H1 (cell line): ENCODE data around the gene RPP25. TPM values are rescaled to one million over a fixed set of nuclear protein-coding genes. Genes with fewer than 3 reads are reported as not detected.

Experiments used
- CTCF ChIA-PET: fragments of 300-600 bp; sonication (Branson Sonifier 250); formaldehyde crosslinking; loops from one replicate; lab custom pipeline; 2021; ENCODE audit not compliant: partially characterized antibody; lab: Charles Lee
- POLR2A ChIA-PET: fragments of 300-600 bp; sonication (Branson Sonifier 250); formaldehyde crosslinking; loops from one replicate; lab custom pipeline; 2021; ENCODE audit warnings: inconsistent platforms; ENCODE audit not compliant: partially characterized antibody; lab: Charles Lee
- DNase-seq, 2 experiments: peaks; one replicate each; pipeline versions ENCODE4 v3.0.0 to v3.0.0-alpha.2; 2010 to 2022; ENCODE audit warnings: low spot score in 2 of 2, low read depth in 1 of 2, mixed read lengths in 1 of 2
- FAIRE-seq: peaks from 2 replicates; lab custom pipeline; 2011; peaks lifted over from hg19 to GRCh38; lab: Jason Lieb, UNC
- H2AFZ ChIP-seq: 2 replicates; pipeline ENCODE4 v1.8.1; 2012; ENCODE audit warnings: low read length, inconsistent platforms
- H2AK5ac ChIP-seq: 2 replicates; pipeline ENCODE4 v1.6.1; 2013; ENCODE audit warnings: low read depth, low read length
- H2BK120ac ChIP-seq: replicated peaks from 2 replicates; pipeline ENCODE3; 2013; ENCODE audit warnings: low read depth, low read length, inconsistent platforms
- H2BK12ac ChIP-seq: 2 replicates; pipeline ENCODE4 v1.6.1; 2013; ENCODE audit warnings: low read depth, low read length
- H2BK15ac ChIP-seq: 2 replicates; pipeline ENCODE4 v1.6.1; 2013; ENCODE audit warnings: low read length
- H2BK20ac ChIP-seq: 2 replicates; pipeline ENCODE4 v1.6.1; 2013; ENCODE audit warnings: low read length
- H2BK5ac ChIP-seq: 2 replicates; pipeline ENCODE4 v1.6.1; 2013; ENCODE audit warnings: low read depth, low read length
- H3K14ac ChIP-seq: 2 replicates; pipeline ENCODE4 v1.6.1; 2013; ENCODE audit warnings: inconsistent platforms; ENCODE audit not compliant: insufficient read length
- H3K18ac ChIP-seq: 2 replicates; pipeline ENCODE4 v1.6.1; 2013; ENCODE audit warnings: low read length; ENCODE audit errors: extremely low read depth
- H3K23ac ChIP-seq: 2 replicates; pipeline ENCODE4 v1.6.1; 2013; ENCODE audit warnings: inconsistent platforms; ENCODE audit not compliant: insufficient read length
- H3K23me2 ChIP-seq: 2 replicates; pipeline ENCODE4 v1.6.1; 2013; ENCODE audit warnings: low read depth, low read length
- H3K27ac ChIP-seq: 2 replicates; pipeline ENCODE4 v1.6.1; 2011; ENCODE audit warnings: low read depth, low read length, inconsistent platforms
- H3K27me3 ChIP-seq, 4 experiments: replicated peaks in 1 of 4; 1 replicate in 1 of 4; 2 replicates in 3 of 4; pipeline versions ENCODE4 v1.6.1 to v1.8.1; 2011 to 2013; ENCODE audit warnings: low read length in 3 of 4, mild to moderate bottlenecking in 3 of 4, inconsistent platforms in 2 of 4, mixed read lengths in 2 of 4, moderate library complexity in 1 of 4; ENCODE audit not compliant: control insufficient read depth in 3 of 4, insufficient read depth in 3 of 4; ENCODE audit errors: extremely low read depth in 1 of 4
- H3K36me3 ChIP-seq, 4 experiments: 2 replicates each; pipeline versions ENCODE4 v1.6.1 to v1.8.1; 2011 to 2013; ENCODE audit warnings: mild to moderate bottlenecking in 4 of 4, low read length in 3 of 4, moderate library complexity in 2 of 4, control low read depth in 1 of 4, inconsistent platforms in 1 of 4; ENCODE audit not compliant: insufficient read depth in 4 of 4, control insufficient read depth in 2 of 4
- H3K4ac ChIP-seq: replicated peaks from 2 replicates; pipeline ENCODE3; 2013; ENCODE audit warnings: low read length, low read depth, mixed read lengths, inconsistent platforms; ENCODE audit not compliant: insufficient read length
- H3K4me1 ChIP-seq, 4 experiments: replicated peaks in 1 of 4; 1 replicate in 1 of 4; 2 replicates in 3 of 4; pipeline versions ENCODE4 v1.6.1 to v1.8.1; 2011 to 2013; ENCODE audit warnings: low read length in 3 of 4, inconsistent platforms in 2 of 4, mixed read lengths in 1 of 4; ENCODE audit not compliant: insufficient read depth in 4 of 4, control insufficient read depth in 3 of 4
- H3K4me2 ChIP-seq, 2 experiments: 2 replicates each; pipeline versions ENCODE4 v1.6.1 to v1.8.1; 2011 to 2013; ENCODE audit warnings: low read depth in 2 of 2, low read length in 2 of 2, control low read depth in 1 of 2, inconsistent platforms in 1 of 2, mild to moderate bottlenecking in 1 of 2; ENCODE audit not compliant: insufficient read depth in 1 of 2
- H3K4me3 ChIP-seq, 4 experiments: fragments of 200-600, 300-600 bp in 1 of 4; sonication (generic), shearing (Covaris generic), sonication (Bioruptor Twin) in 1 of 4; 2 replicates each; pipeline versions ENCODE4 v1.5.1 to v1.8.1; 2011 to 2016; ENCODE audit warnings: low read length in 4 of 4, low read depth in 3 of 4, control low read depth in 2 of 4, inconsistent platforms in 2 of 4, mild to moderate bottlenecking in 2 of 4, mixed read lengths in 1 of 4, moderate library complexity in 1 of 4; ENCODE audit not compliant: insufficient read depth in 2 of 4; ENCODE audit errors: extremely low read depth in 1 of 4
- H3K56ac ChIP-seq: replicated peaks from 2 replicates; pipeline ENCODE3; 2013; ENCODE audit warnings: low read depth, mild to moderate bottlenecking, mixed read lengths, low read length, inconsistent platforms; ENCODE audit not compliant: insufficient read length
- H3K79me1 ChIP-seq: 2 replicates; pipeline ENCODE4 v1.6.1; 2013; ENCODE audit warnings: low read depth, low read length, control low read depth
- H3K79me2 ChIP-seq, 2 experiments: 2 replicates each; pipeline versions ENCODE4 v1.6.1 to v1.8.1; 2012 to 2013; ENCODE audit warnings: low read length in 2 of 2, mild to moderate bottlenecking in 2 of 2, inconsistent platforms in 1 of 2; ENCODE audit not compliant: insufficient read depth in 2 of 2, control insufficient read depth in 1 of 2
- H3K9ac ChIP-seq, 4 experiments: replicated peaks in 1 of 4; 1 replicate in 1 of 4; 2 replicates in 3 of 4; pipeline versions ENCODE4 v1.6.1 to v1.8.1; 2011 to 2013; ENCODE audit warnings: low read depth in 3 of 4, low read length in 3 of 4, control low read depth in 2 of 4, mild to moderate bottlenecking in 2 of 4, moderate library complexity in 2 of 4, inconsistent platforms in 1 of 4; ENCODE audit errors: extremely low read depth in 1 of 4
- H3K9me3 ChIP-seq, 2 experiments: 2 replicates each; pipeline versions ENCODE4 v1.6.1 to v1.8.1; 2012 to 2013; ENCODE audit warnings: mild to moderate bottlenecking in 2 of 2, moderate library complexity in 2 of 2, control low read depth in 1 of 2, inconsistent platforms in 1 of 2, low read depth in 1 of 2, low read length in 1 of 2, mixed read lengths in 1 of 2; ENCODE audit not compliant: insufficient read depth in 2 of 2
- H4K20me1 ChIP-seq, 2 experiments: replicated peaks in 1 of 2; 2 replicates each; pipeline versions ENCODE3 to v1.8.1; 2011 to 2013; ENCODE audit warnings: inconsistent platforms in 2 of 2, low read length in 2 of 2, mild to moderate bottlenecking in 1 of 2; ENCODE audit not compliant: insufficient read depth in 2 of 2, control insufficient read depth in 1 of 2
- H4K5ac ChIP-seq: 2 replicates; pipeline ENCODE4 v1.6.1; 2013; ENCODE audit warnings: low read length, low read depth, mixed read lengths, inconsistent platforms; ENCODE audit not compliant: insufficient read length
- H4K8ac ChIP-seq: 2 replicates; pipeline ENCODE4 v1.8.0; 2013; ENCODE audit warnings: mild to moderate bottlenecking, moderate library complexity, low read length, inconsistent platforms; ENCODE audit not compliant: insufficient read depth; ENCODE audit errors: extremely low read depth
- H4K91ac ChIP-seq: replicated peaks from 2 replicates; pipeline ENCODE3; 2013; ENCODE audit warnings: low read length, mixed read lengths, inconsistent platforms; ENCODE audit not compliant: insufficient read length
- FOSL1 ChIP-seq: IDR thresholded peaks from 2 replicates; pipeline ENCODE4 v1.6.1; 2011; ENCODE audit warnings: mild to moderate bottlenecking, low read depth, low read length, moderate library complexity; ENCODE audit not compliant: insufficient read depth
- KDM4A ChIP-seq: IDR thresholded peaks from one replicate; pipeline ENCODE4 v1.7.1; 2012; ENCODE audit warnings: low read depth, mild to moderate bottlenecking, moderate library complexity, low read length, inconsistent platforms; ENCODE audit not compliant: severe bottlenecking
- KDM5A ChIP-seq: fragments of 200-600 bp; IDR thresholded peaks from 2 replicates; pipeline ENCODE4 v1.7.1; 2012; ENCODE audit warnings: mild to moderate bottlenecking, low read length, inconsistent platforms, mixed read lengths
- PHF8 ChIP-seq: fragments of 200-600 bp; sonication (generic); conservative IDR thresholded peaks from 2 replicates; pipeline ENCODE4 v1.7.1; 2012; ENCODE audit warnings: low read depth, mild to moderate bottlenecking, inconsistent platforms, low read length, moderate library complexity
- RNF2 ChIP-seq: fragments of 200-900, 300-1000 bp; sonication (generic); IDR thresholded peaks from 2 replicates; pipeline ENCODE4 v1.7.1; 2016; ENCODE audit warnings: borderline replicate concordance, low read depth, mild to moderate bottlenecking, antibody characterized with exemption, low read length; ENCODE audit not compliant: poor library complexity, severe bottlenecking; ENCODE audit errors: missing control alignments
- SIN3A ChIP-seq, 2 experiments: IDR thresholded peaks in 1 of 2; conservative IDR thresholded peaks in 1 of 2; 2 replicates each; pipeline ENCODE4 v1.6.1; 2011 to 2012; ENCODE audit warnings: low read length in 2 of 2, improper control_type of control experiment in 1 of 2, low read depth in 1 of 2, mild to moderate bottlenecking in 1 of 2
- SIRT6 ChIP-seq: IDR thresholded peaks from one replicate; pipeline ENCODE4 v1.7.1; 2012; ENCODE audit warnings: low read length, inconsistent platforms
- SIX5 ChIP-seq: IDR thresholded peaks from 2 replicates; pipeline ENCODE4 v1.6.1; 2011; ENCODE audit warnings: mild to moderate bottlenecking, low read depth, low read length
- SP2 ChIP-seq: IDR thresholded peaks from 2 replicates; pipeline ENCODE4 v1.6.1; 2012; ENCODE audit warnings: mild to moderate bottlenecking, low read length, inconsistent platforms
- TBP ChIP-seq: IDR thresholded peaks from 2 replicates; pipeline ENCODE4 v1.6.1; 2011; ENCODE audit warnings: low read depth, low read length, improper control_type of control experiment
- USF2 ChIP-seq: IDR thresholded peaks from 2 replicates; pipeline ENCODE4 v1.6.1; 2011; ENCODE audit warnings: low read length, improper control_type of control experiment
- WGBS, 2 experiments: shearing (Covaris generic) in 1 of 2; methylation state at CpG; one replicate each; pipeline versions ENCODE4 v1.1.6 to v1.1.7; 2013 to 2015; ENCODE audit warnings: low lambda C conversion rate in 2 of 2, mixed read lengths in 2 of 2, inconsistent platforms in 1 of 2, low coverage in 1 of 2, missing lambda C conversion rate in 1 of 2; ENCODE audit not compliant: insufficient replicate concordance in 2 of 2, insufficient coverage in 1 of 2, insufficient read length in 1 of 2; ENCODE audit errors: extremely low coverage in 1 of 2, missing lambda C conversion rate in 1 of 2; 5-methylcytosine and 5-hydroxymethylcytosine counted together
- polyA plus RNA-seq, 7 experiments: library from polyadenylated mRNA; depleted of rRNA in 3 of 7; stranded (reverse) in 5 of 7; unstranded in 2 of 7; fragments of >200 nt in 5 of 7; fragments of 200-250 nt in 2 of 7; gene quantifications; 1 replicate in 5 of 7; 2 replicates in 1 of 7; 4 replicates in 1 of 7; pipeline versions ENCODE4 v1.2.1 to v1.2.3, GENCODE V29; 2011 to 2013; ENCODE audit warnings: missing spikeins in 2 of 7, mixed read lengths in 2 of 7
- total RNA-seq: library from RNA; stranded (reverse); fragmentation: NEBNext Ultra II Directional; extraction: Animal tissue kit (Norgen Biotek cat#: 25700); gene quantifications from 2 replicates; pipeline ENCODE4 v1.2.1, GENCODE V29; 2021

RPP25 gene
- total and polyA plus RNA-seq, 2 of the 8 experiments (the other 6 are each of a cell fraction or from before 2014, with no cell fraction given): 17.4 to 19.8 TPM

GRCh38 chr15:74982183-74982582, 25.6 kb upstream of the RPP25 start:
- no peak overlapping the region for H2AK5ac ChIP-seq
- no peak overlapping the region for H3K56ac ChIP-seq
- no peak overlapping the region for H3K4me2 ChIP-seq
- H3K23ac ChIP-seq: no peak overlapping the region
- DNase-seq: no peak
- no peak overlapping the region for H2BK5ac ChIP-seq
- H2BK15ac ChIP-seq: 0 out of 2 replicates have a peak overlapping the region, but pooled peaks have one; percentile 18
- 97% methylated on average over 5 of the region's 5 CpGs; no CpG with 5 or more reads in 1 of the 2 experiments for WGBS, 2 experiments
- CTCF ChIA-PET: no interaction called here
- H3K4me3 ChIP-seq: no peak overlapping the region
- H3K18ac ChIP-seq: no peak overlapping the region
- no peak overlapping the region for H4K8ac ChIP-seq
- no peaks in the 10 kb centered on the region for H3K36me3 ChIP-seq
- no peaks in the 10 kb centered on the region for H3K79me1 ChIP-seq
- TF ChIP-seq SIN3A (conservative IDR thresholded peaks at IDR 0.05 in 1 of 2, IDR thresholded peaks at IDR 0.05 in 1 of 2; ENCODE audit: low read depth in 1 of 2, low read length in 2 of 2) (no peak), USF2 (no peak), KDM4A (no peak), TBP (no peak), SIRT6 (no peak), FOSL1 (no peak), SIX5 (no peak), SP2 (no peak), PHF8 (no peak), KDM5A (no peak), RNF2 (no peak)
- TF ChIP-seq, all 59 proteins: peak for 0
- Histone ChIP-seq H4K20me1 (no peaks in the 10 kb centered on the region), H2BK12ac (no peak overlapping the region), H2BK120ac (no peak overlapping the region), H3K23me2 (no peaks in the 10 kb centered on the region; the same call in 1 of the 2 replicates), H2BK20ac (no peak overlapping the region), H3K4me1 (peaks cover 0 to 4% (median 1%) of the 10 kb centered on the region in 4 experiments; a peak in 3 of 7 replicates), H3K79me2 (no peaks in the 10 kb centered on the region), H3K9me3 (no peaks in the 10 kb centered on the region), H3K27ac (no peak overlapping the region), H2AFZ (no peak overlapping the region), H3K9ac (no peak overlapping the region), H3K14ac (no peak overlapping the region), H3K4ac (no peak overlapping the region), H4K5ac (no peak overlapping the region), H4K91ac (no peak overlapping the region), H3K27me3 (no peaks in the 10 kb centered on the region)
- POLR2A ChIA-PET: interaction anchor here (2.3 kb wide), 1 partner anchor 13 kb away, joined by 6 read pairs; the partner anchor contains the start of gene SCAMP5
- FAIRE-seq: no peak
